Activated effector memory CD4-positive, alpha-beta T cell treated with Interleukin-2 at 50 U/mL for 16 hours (primary cell): ENCODE results near the gene ENOX1.

Experiments
- DNase-seq: peaks from one replicate; pipeline ENCODE4 v3.0.0-alpha.2; 2020

The ENOX1 gene

GRCh38 chr13:43475140-43475539, 311.6 kb downstream of the ENOX1 start:
- DNase-seq = no peak

GRCh38 chr13:43473437-43473836, 313.3 kb downstream of the ENOX1 start:
- no peak for DNase-seq

GRCh38 chr13:43472980-43473379, 313.8 kb downstream of the ENOX1 start:
- DNase-seq = no peak

- DNase-seq = no peak
Observed at GRCh38 chr13:43472339-43472738, 314.4 kb downstream of the ENOX1 start.

GRCh38 chr13:43470610-43471009, 316.2 kb downstream of the ENOX1 start:
- no peak for DNase-seq

- no peak for DNase-seq
Observed at GRCh38 chr13:43469791-43470190, 317.0 kb downstream of the ENOX1 start.

GRCh38 chr13:43464578-43465264, 322.1 kb downstream of the ENOX1 start:
- DNase-seq = no peak

GRCh38 chr13:43448605-43449336, 338.0 kb downstream of the ENOX1 start:
- no peak for DNase-seq

GRCh38 chr13:43446126-43446525, 340.6 kb downstream of the ENOX1 start:
- no peak for DNase-seq

GRCh38 chr13:43445668-43446067, 341.1 kb downstream of the ENOX1 start:
- DNase-seq = no peak

GRCh38 chr13:43444081-43444480, 342.7 kb downstream of the ENOX1 start:
- no peak for DNase-seq

- DNase-seq = no peak
Observed at GRCh38 chr13:43441899-43442499, 344.8 kb downstream of the ENOX1 start.

- DNase-seq = no peak
Observed at GRCh38 chr13:43441464-43441863, 345.3 kb downstream of the ENOX1 start.

- DNase-seq = no peak
Observed at GRCh38 chr13:43434191-43434590, 352.6 kb downstream of the ENOX1 start.

GRCh38 chr13:43433691-43434141, 353.1 kb downstream of the ENOX1 start:
- DNase-seq = no peak

- DNase-seq = no peak
Observed at GRCh38 chr13:43432958-43433357, 353.8 kb downstream of the ENOX1 start.

- no peak for DNase-seq
Observed at GRCh38 chr13:43431841-43432240, 354.9 kb downstream of the ENOX1 start.

GRCh38 chr13:43431290-43431716, 355.5 kb downstream of the ENOX1 start:
- DNase-seq = no peak

- DNase-seq = no peak
Observed at GRCh38 chr13:43428545-43429296, 358.1 kb downstream of the ENOX1 start.

GRCh38 chr13:43426355-43426754, 360.4 kb downstream of the ENOX1 start:
- no peak for DNase-seq

- DNase-seq = no peak
Observed at GRCh38 chr13:43425234-43425633, 361.5 kb downstream of the ENOX1 start.

- no peak for DNase-seq
Observed at GRCh38 chr13:43424412-43424811, 362.4 kb downstream of the ENOX1 start.

GRCh38 chr13:43422116-43422515, 364.7 kb downstream of the ENOX1 start:
- no peak for DNase-seq
